Thyroid gland (tissue), 4 donors: ENCODE data around the gene SOX4. TPM values are rescaled to one million over a fixed set of nuclear protein-coding genes. Genes with fewer than 3 reads are reported as not detected.

ENCODE experiments used
- DNase-seq, 2 donors: peaks; one replicate each; pipeline ENCODE4 v3.0.0-alpha.2; 2019
- H3K27ac ChIP-seq, 3 donors: fragments of 200-600 bp; sonication (generic); 1 replicate in 2 of 3; 2 replicates in 1 of 3; pipeline ENCODE4 v1.5.1; 2016 to 2019; ENCODE audit warnings: mild to moderate bottlenecking in 1 of 3, moderate library complexity in 1 of 3
- H3K27me3 ChIP-seq: fragments of 200-600 bp; sonication (generic); one replicate; pipeline ENCODE4 v1.5.1; 2019
- H3K36me3 ChIP-seq, 2 donors: fragments of 200-600 bp; sonication (generic); one replicate each; pipeline ENCODE4 v1.5.1; 2016 to 2019
- H3K4me1 ChIP-seq, 2 donors: fragments of 200-600 bp; sonication (generic); one replicate each; pipeline ENCODE4 v1.5.1; 2017 to 2019
- H3K4me3 ChIP-seq, 3 donors: fragments of 200-600 bp; sonication (generic); replicated peaks in 1 of 3; 1 replicate in 2 of 3; 2 replicates in 1 of 3; pipeline ENCODE4 v1.5.1; 2016; ENCODE audit warnings: mild to moderate bottlenecking in 1 of 3
- H3K9me3 ChIP-seq: fragments of 200-600 bp; sonication (generic); one replicate; pipeline ENCODE4 v1.5.1; 2017
- CTCF ChIP-seq, 6 experiments: fragments of 200-600 bp in 3 of 6; fragments of 450-650 bp in 3 of 6; sonication (generic) in 3 of 6; IDR thresholded peaks; one replicate each; pipeline ENCODE4 v1.5.1; 2016 to 2019; ENCODE audit warnings: antibody characterized with exemption in 6 of 6, mild to moderate bottlenecking in 2 of 6, inconsistent platforms in 1 of 6, moderate library complexity in 1 of 6
- POLR2A ChIP-seq, 2 donors: fragments of 450-650 bp; IDR thresholded peaks; one replicate each; pipeline ENCODE4 v1.6.1; 2017; ENCODE audit warnings: antibody characterized with exemption in 2 of 2, mild to moderate bottlenecking in 2 of 2, moderate library complexity in 1 of 2
- WGBS, 2 donors: methylation state at CpG; one replicate each; pipeline ENCODE4 v1.1.5; 2017; 5-methylcytosine and 5-hydroxymethylcytosine counted together
- intact Hi-C: fragments of 100-400 bp; cut with DNase I; formaldehyde crosslinking; loops from one replicate; pipeline ENCODE4 v1.15.1; 2023
- total RNA-seq, 4 donors: library from RNA; depleted of rRNA; stranded (reverse); fragments of >200 nt; gene quantifications; one replicate each; pipeline ENCODE4 v1.2.3, GENCODE V29; 2016

The SOX4 gene
- total RNA-seq, 4 donors from 2014 or later: 10.8 to 20.7 (median 14.7) TPM

DNA sequence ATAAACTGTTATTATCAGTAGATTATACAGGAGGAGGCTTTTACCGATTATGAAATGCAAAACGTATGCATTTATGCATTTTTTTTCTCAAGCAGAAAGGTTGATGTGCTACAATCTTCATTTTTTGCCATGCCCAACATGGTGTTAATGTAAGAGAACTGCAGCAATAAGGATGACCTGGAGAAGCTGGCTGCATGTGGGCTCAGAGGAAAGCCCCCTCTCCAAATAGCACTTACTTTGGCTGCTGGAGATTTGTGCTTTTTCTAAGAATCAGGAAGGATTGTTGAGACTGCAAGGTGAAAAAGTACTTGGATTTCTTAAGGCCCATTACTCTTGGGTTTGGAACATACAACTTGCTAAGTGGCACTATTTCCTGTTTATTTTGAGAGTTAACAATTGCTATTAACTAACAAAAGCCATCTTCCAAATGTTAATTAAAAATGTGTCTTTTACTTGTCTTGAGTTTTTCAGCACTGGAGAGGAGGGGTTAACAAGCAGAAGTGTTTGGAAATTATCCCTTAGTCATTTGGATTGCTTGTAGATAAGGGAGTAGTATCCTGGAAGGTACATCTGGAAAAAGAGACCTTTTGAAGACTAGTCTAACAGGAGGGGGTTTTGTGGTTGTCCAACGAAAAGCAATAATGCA, 5.6 kb downstream of the SOX4 start:
- Histone ChIP-seq H3K36me3 (no peaks in the 10 kb centered on the region), H3K4me1 (peaks cover 7 to 11% of the 10 kb centered on the region in 2 donors), H3K9me3 (no peaks in the 10 kb centered on the region), H3K4me3 (no peak overlapping the region), H3K27me3 (no peaks in the 10 kb centered on the region), H3K27ac (no peak overlapping the region)
- intact Hi-C loops: loop anchor here (10.0 kb wide), 1 partner anchor 546 kb away; no protein-coding TSS in a partner anchor
- 70 to 79% methylated on average over 3 of the region's 3 CpGs for WGBS, 2 donors
- no peak for DNase-seq
- TF ChIP-seq CTCF (IDR thresholded peaks at IDR 0.05) (no peak), POLR2A (IDR thresholded peaks at IDR 0.05) (no peak)

GRCh38 chr6:21601339-21601923, 7.9 kb downstream of the SOX4 start:
- WGBS, 2 donors: 97% methylated on average over 9 of the region's 9 CpGs
- Histone ChIP-seq H3K27me3 (no peaks in the 10 kb centered on the region), H3K4me3 (no peak overlapping the region), H3K36me3 (no peaks in the 10 kb centered on the region), H3K27ac (no peak overlapping the region), H3K9me3 (no peaks in the 10 kb centered on the region), H3K4me1 (peaks cover 7 to 11% of the 10 kb centered on the region in 2 donors)
- intact Hi-C loops: no loop called here
- TF ChIP-seq POLR2A (IDR thresholded peaks at IDR 0.05) (no peak), CTCF (IDR thresholded peaks at IDR 0.05) (no peak)
- DNase-seq: no peak

- no peaks in the 10 kb centered on the region for H3K9me3 ChIP-seq
- no peaks in the 10 kb centered on the region for H3K27me3 ChIP-seq
- TF ChIP-seq POLR2A (IDR thresholded peaks at IDR 0.05): no peak
- no peak for TF ChIP-seq CTCF (IDR thresholded peaks at IDR 0.05)
- no peak overlapping the region for H3K27ac ChIP-seq
- intact Hi-C loops: no loop called here
- no peak overlapping the region for H3K4me3 ChIP-seq
- DNase-seq: no peak
- H3K36me3 ChIP-seq: no peaks in the 10 kb centered on the region
- WGBS, 2 donors: 95% methylated on average over 18 to 23 of the region's 23 CpGs
- H3K4me1 ChIP-seq: peaks cover 7 to 11% of the 10 kb centered on the region in 2 donors
These were observed 8.4 kb downstream of the SOX4 start for GRCh38 chr6:21601932-21602390.

GRCh38 chr6:21603082-21603952, 9.8 kb downstream of the SOX4 start:
- Histone ChIP-seq H3K27me3 (no peaks in the 10 kb centered on the region), H3K9me3 (no peaks in the 10 kb centered on the region), H3K27ac (no peak overlapping the region), H3K36me3 (no peaks in the 10 kb centered on the region), H3K4me3 (no peak overlapping the region), H3K4me1 (peaks cover 7 to 10% of the 10 kb centered on the region in 2 donors)
- WGBS, 2 donors: 73 to 80% methylated on average over 5 of the region's 5 CpGs
- TF ChIP-seq CTCF (IDR thresholded peaks at IDR 0.05) (no peak), POLR2A (IDR thresholded peaks at IDR 0.05) (no peak)
- DNase-seq: no peak
- intact Hi-C loops: no loop called here
